HepG2 (cell line): Measurements from ENCODE around the gene FRMD4A. TPM values are rescaled to one million over a fixed set of nuclear protein-coding genes. Genes with fewer than 3 reads are reported as not detected.

Experiments used
- ATAC-seq: fragments of 200-7000 bp; cut with Tn5 transposase; 3 replicates; pipeline ENCODE4 v1.9.1; 2020; ENCODE audit warnings: mild to moderate bottlenecking, moderate library complexity
- BruUV-seq: library from RNA; stranded (reverse); fragments of 400-500 nt; replicated peaks from 2 replicates; lab custom pipeline; 2021; lab: Mats Ljungman, UMichigan
- CTCF ChIA-PET: fragments of 300-600 bp; formaldehyde crosslinking; extraction: SDS; loops from one replicate; lab custom pipeline; 2021; ENCODE audit warnings: low total read pairs, inconsistent platforms, low intra/inter-chr PET ratio; lab: Yijun Ruan, JAX
- POLR2A ChIA-PET: fragments of 350-600 bp; sonication (Branson Sonifier 250); formaldehyde crosslinking; loops from one replicate; lab custom pipeline; 2020; ENCODE audit warnings: antibody characterized with exemption, inconsistent platforms; lab: Yijun Ruan, JAX
- DNase-seq: peaks from one replicate; pipeline ENCODE4 v3.0.0-alpha.2; 2015; ENCODE audit warnings: low spot score
- FAIRE-seq: peaks from 3 replicates; lab custom pipeline; 2011; peaks lifted over from hg19 to GRCh38; lab: Jason Lieb, UNC
- H2AFZ ChIP-seq: one replicate; pipeline ENCODE4 v1.6.1; 2011; ENCODE audit warnings: low read length, inconsistent platforms
- H3K27ac ChIP-seq: fragments of 300-600 bp; 3 replicates; pipeline ENCODE4 v1.8.0; 2011; ENCODE audit warnings: mixed run types, mild to moderate bottlenecking, mixed read lengths, low read length, inconsistent platforms; ENCODE audit not compliant: insufficient read depth; ENCODE audit errors: extremely low read length
- H3K27me3 ChIP-seq, 2 experiments: fragments of 200-600 bp in 1 of 2; 2 replicates in 1 of 2; 3 replicates in 1 of 2; pipeline versions ENCODE4 v1.6.0 to v1.8.0; 2011; ENCODE audit warnings: low read length in 2 of 2, mild to moderate bottlenecking in 2 of 2, moderate library complexity in 2 of 2, inconsistent platforms in 1 of 2; ENCODE audit not compliant: insufficient read depth in 2 of 2, control insufficient read depth in 1 of 2
- H3K36me3 ChIP-seq, 2 experiments: fragments of 200-600 bp in 1 of 2; replicated peaks in 1 of 2; 2 replicates in 1 of 2; 3 replicates in 1 of 2; pipeline versions ENCODE4 v1.5.1 to v1.8.0; 2011; ENCODE audit warnings: low read length in 2 of 2, inconsistent platforms in 1 of 2; ENCODE audit not compliant: insufficient read depth in 2 of 2, control insufficient read depth in 1 of 2
- H3K4me1 ChIP-seq: 2 replicates; pipeline ENCODE4 v1.5.1; 2012; ENCODE audit warnings: low read length, inconsistent platforms; ENCODE audit not compliant: insufficient read depth
- H3K4me2 ChIP-seq: 2 replicates; pipeline ENCODE4 v1.6.0; 2011; ENCODE audit warnings: low read depth, low read length, inconsistent platforms
- H3K4me3 ChIP-seq, 3 experiments: fragments of 200-600 bp in 1 of 3; sonication (generic), shearing (Covaris generic) in 1 of 3; replicated peaks in 1 of 3; 2 replicates each; pipeline ENCODE4 v1.5.1; 2011 to 2016; ENCODE audit warnings: low read length in 3 of 3, inconsistent platforms in 2 of 3, low read depth in 2 of 3, mild to moderate bottlenecking in 2 of 3, control low read depth in 1 of 3, mixed read lengths in 1 of 3; ENCODE audit not compliant: insufficient read depth in 1 of 3
- H3K79me2 ChIP-seq: one replicate; pipeline ENCODE4 v1.6.1; 2011; ENCODE audit warnings: low read length, inconsistent platforms; ENCODE audit not compliant: insufficient read depth
- H3K9ac ChIP-seq: 2 replicates; pipeline ENCODE4 v1.6.0; 2011; ENCODE audit warnings: mild to moderate bottlenecking, low read depth, low read length, inconsistent platforms; ENCODE audit not compliant: insufficient read depth
- H3K9me3 ChIP-seq: 2 replicates; pipeline ENCODE4 v1.5.1; 2012; ENCODE audit warnings: mild to moderate bottlenecking, low read length
- H4K20me1 ChIP-seq: 2 replicates; pipeline ENCODE4 v1.6.0; 2011; ENCODE audit warnings: inconsistent platforms, mild to moderate bottlenecking, low read length, moderate library complexity; ENCODE audit not compliant: insufficient read depth
- ATAD3A ChIP-seq: sonication (generic); formaldehyde crosslinking; IDR thresholded peaks from 2 replicates; pipeline ENCODE4 v1.4.0; 2020; ENCODE audit warnings: missing genetic modification reagents
- ATF2 ChIP-seq: sonication (generic); formaldehyde crosslinking; IDR thresholded peaks from 2 replicates; pipeline ENCODE4 v1.4.0; 2020; ENCODE audit warnings: missing genetic modification reagents
- ATRX ChIP-seq: sonication (generic); formaldehyde crosslinking; IDR thresholded peaks from 2 replicates; pipeline ENCODE4 v1.4.0; 2020; ENCODE audit warnings: missing genetic modification reagents, borderline replicate concordance
- HBP1 ChIP-seq: IDR thresholded peaks from 2 replicates; pipeline ENCODE4 v1.6.1; 2016; ENCODE audit warnings: low read depth, control low read depth
- KDM5A ChIP-seq: fragments of 200-600 bp; sonication (generic); IDR thresholded peaks from 2 replicates; pipeline ENCODE4 v1.7.0; 2018; ENCODE audit warnings: antibody characterized with exemption, mild to moderate bottlenecking, low read length, borderline replicate concordance
- KLF15 ChIP-seq: sonication (generic); formaldehyde crosslinking; IDR thresholded peaks from 2 replicates; pipeline ENCODE4 v1.8.1; 2023; ENCODE audit warnings: borderline replicate concordance, mild to moderate bottlenecking, inconsistent platforms, missing genetic modification reagents, mixed read lengths
- RFXAP ChIP-seq: sonication (generic); formaldehyde crosslinking; IDR thresholded peaks from 2 replicates; pipeline ENCODE4 v1.4.0; 2020; ENCODE audit warnings: missing genetic modification reagents, borderline replicate concordance
- SMAD3 ChIP-seq: sonication (generic); formaldehyde crosslinking; IDR thresholded peaks from 2 replicates; pipeline ENCODE4 v1.4.0; 2020; ENCODE audit warnings: missing genetic modification reagents
- TBX3 ChIP-seq: fragments of 450-650 bp; IDR thresholded peaks from 2 replicates; pipeline ENCODE4 v1.6.1; 2017; ENCODE audit warnings: antibody characterized with exemption, mild to moderate bottlenecking, inconsistent platforms, borderline replicate concordance
- TMF1 ChIP-seq: sonication (generic); formaldehyde crosslinking; IDR thresholded peaks from 2 replicates; pipeline ENCODE4 v1.8.1; 2022; ENCODE audit warnings: low read depth, missing genetic modification reagents
- ZBTB43 ChIP-seq: sonication (generic); formaldehyde crosslinking; conservative IDR thresholded peaks from 2 replicates; pipeline ENCODE4 v1.4.0; 2020; ENCODE audit warnings: missing genetic modification reagents
- ZNF501 ChIP-seq: sonication (generic); formaldehyde crosslinking; IDR thresholded peaks from 2 replicates; pipeline ENCODE4 v1.5.1; 2020; ENCODE audit warnings: mild to moderate bottlenecking, moderate library complexity, missing genetic modification reagents
- ZNF558 ChIP-seq: sonication (generic); formaldehyde crosslinking; IDR thresholded peaks from 2 replicates; pipeline ENCODE4 v1.9.0; 2022; ENCODE audit warnings: mild to moderate bottlenecking, missing genetic modification reagents, borderline replicate concordance
- ZSCAN25 ChIP-seq: sonication (generic); formaldehyde crosslinking; IDR thresholded peaks from 2 replicates; pipeline ENCODE4 v1.8.0; 2022; ENCODE audit warnings: mild to moderate bottlenecking, missing genetic modification reagents
- WGBS: methylation state at CpG from one replicate; pipeline ENCODE4 v1.1.6; 2017; ENCODE audit warnings: low lambda C conversion rate; 5-methylcytosine and 5-hydroxymethylcytosine counted together
- in situ Hi-C: cut with HindIII; loops from 2 replicates; pipeline ENCODE4 v1.10.0; 2017; ENCODE audit warnings: low pct_unique_long_range_greater_than_20kb; ENCODE audit not compliant: extremely low pct_ligation_motif_present
- intact Hi-C: fragments of 100-400 bp; cut with micrococcal nuclease; formaldehyde crosslinking; loops from one replicate; pipeline ENCODE4 v1.10.0; 2022; ENCODE audit not compliant: unreplicated experiment
- polyA plus RNA-seq, 8 experiments: library from polyadenylated mRNA; depleted of rRNA in 3 of 8; stranded (reverse) in 7 of 8; unstranded in 1 of 8; fragments of >200 nt; fragmentation: Illumina TruSeq in 4 of 8; extraction: Trizol in 4 of 8; gene quantifications; 2 replicates each; pipeline versions ENCODE4 v1.2.1 to v1.2.3, GENCODE V29; 2011 to 2016; ENCODE audit warnings: low read depth in 4 of 8, missing spikeins in 1 of 8, mixed read lengths in 1 of 8; ENCODE audit not compliant: insufficient read depth in 1 of 8
- total RNA-seq, 5 experiments: library from RNA; depleted of rRNA; stranded (reverse); fragments of >200 nt; fragmentation: Illumina TruSeq; extraction: Trizol; gene quantifications; 2 replicates each; pipeline ENCODE4 v1.2.3, GENCODE V29; 2016; ENCODE audit warnings: low read depth in 1 of 5

FRMD4A gene
- total and polyA plus RNA-seq, 2 of the 13 experiments (the other 11 are each of a cell fraction or from before 2014, with no cell fraction given), result 0.09 to 0.26 TPM

GRCh38 chr10:13658264-13658663 is 672.5 kb downstream of the FRMD4A start:
- H4K20me1 ChIP-seq, result no peaks in the 10 kb centered on the region
- in situ Hi-C loops (loop anchor here (5.0 kb wide), 1 partner anchor 119 kb away; no protein-coding TSS in a partner anchor), intact Hi-C loops (no loop called here)
- TF ChIP-seq ZSCAN25, result no peak
- FAIRE-seq, result no peak
- H3K27me3 ChIP-seq, result no peaks in the 10 kb centered on the region
- H3K27ac ChIP-seq, result no peak overlapping the region
- no peaks in the 10 kb centered on the region for H3K4me1 ChIP-seq
- DNase-seq, result no peak
- ChIA-PET CTCF (interaction anchor here (3.6 kb wide), 1 partner anchor 120 kb away, joined by 60 read pairs; no protein-coding TSS in a partner anchor), POLR2A (no interaction called here)
- no peak overlapping the region for H3K4me3 ChIP-seq
- H3K9me3 ChIP-seq, result no peaks in the 10 kb centered on the region
- H3K79me2 ChIP-seq, result no peaks in the 10 kb centered on the region
- no TSS peak for BruUV-seq
- no peak overlapping the region for H2AFZ ChIP-seq
- WGBS, result 73% methylated on average over 10 of the region's 10 CpGs
- no peak overlapping the region for H3K9ac ChIP-seq
- no peak overlapping the region for H3K4me2 ChIP-seq
- ATAC-seq, result no peak
- H3K36me3 ChIP-seq, result no peaks in the 10 kb centered on the region

- no peak for ATAC-seq
- intact Hi-C loops (no loop called here), in situ Hi-C loops (loop anchor here (5.0 kb wide), 1 partner anchor 120 kb away; no protein-coding TSS in a partner anchor)
- TF ChIP-seq TBX3, result no peak
- TF ChIP-seq KLF15 (CRISPR knock-in tag), result no peak
- TF ChIP-seq KDM5A, result no peak
- no peak for TF ChIP-seq ATAD3A (CRISPR knock-in tag)
- no peak for TF ChIP-seq ZNF501 (CRISPR knock-in tag)
- TF ChIP-seq RFXAP (CRISPR knock-in tag), result no peak
- TF ChIP-seq ATF2, result no peak
- TF ChIP-seq HBP1 (CRISPR knock-in tag), result no peak
- no peak for TF ChIP-seq ZNF558 (CRISPR knock-in tag)
- TF ChIP-seq TMF1 (CRISPR knock-in tag), result no peak
- TF ChIP-seq SMAD3 (CRISPR knock-in tag), result no peak
- TF ChIP-seq ZBTB43, result no peak
- no peak for TF ChIP-seq ATRX (CRISPR knock-in tag)
Measured at GRCh38 chr10:13657101-13657680, 673.5 kb downstream of the FRMD4A start.

More at GRCh38 chr10:13657101-13657680, 673.5 kb downstream of the FRMD4A start:
- 97% methylated on average over 27 of the region's 49 CpGs for WGBS
- Histone ChIP-seq H3K4me3 (no peak overlapping the region), H4K20me1 (no peaks in the 10 kb centered on the region), H3K79me2 (no peaks in the 10 kb centered on the region), H3K4me1 (no peaks in the 10 kb centered on the region), H3K27me3 (no peaks in the 10 kb centered on the region), H2AFZ (no peak overlapping the region), H3K9me3 (no peaks in the 10 kb centered on the region), H3K27ac (no peak overlapping the region), H3K36me3 (no peaks in the 10 kb centered on the region), H3K9ac (no peak overlapping the region), H3K4me2 (no peak overlapping the region)
- POLR2A ChIA-PET, result no interaction called here
- DNase-seq (no peak), FAIRE-seq (no peak)
- BruUV-seq, result no TSS peak
- CTCF ChIA-PET, result no interaction called here
